GM19240 (cell line): ENCODE data around the gene NR2F1.

Source experiments
- DNase-seq: peaks from one replicate; pipeline ENCODE4 v3.0.0; 2011; ENCODE audit warnings: low spot score; ENCODE audit not compliant: insufficient read length

The NR2F1 gene

GRCh38 chr5:93590493-93590892 lies 7.5 kb downstream of the NR2F1 start:
- DNase-seq = no peak

DNA sequence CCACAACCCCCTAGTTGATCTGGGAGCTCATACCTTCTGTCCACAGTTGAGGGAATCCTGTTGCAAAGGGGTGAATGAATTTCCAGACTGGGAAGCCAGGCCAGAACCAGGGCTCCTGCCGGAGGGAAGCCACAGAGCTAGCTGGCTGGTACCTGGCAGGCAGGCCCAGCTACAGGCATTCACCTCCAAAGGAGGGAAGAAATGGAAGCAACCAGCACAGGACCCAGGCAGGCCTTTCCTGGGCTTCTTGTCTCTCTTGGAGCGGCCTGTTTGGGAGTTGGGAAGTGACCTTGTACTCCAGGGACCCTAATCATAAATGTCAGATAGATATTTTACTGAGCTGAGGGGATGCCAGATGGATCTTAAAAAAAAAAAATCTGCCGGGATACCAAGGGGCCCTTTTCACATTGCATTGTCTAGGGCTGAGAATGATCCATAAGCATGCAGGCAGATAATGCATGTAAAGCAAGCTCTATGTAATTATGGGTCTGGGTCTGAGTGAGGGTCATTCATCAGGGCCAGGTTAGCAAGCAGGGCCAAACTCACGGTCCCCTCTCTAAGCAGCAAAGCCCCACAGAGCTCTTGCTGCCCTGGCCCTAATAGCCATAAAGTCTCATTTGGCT lies 8.4 kb downstream of the NR2F1 start:
- no peak for DNase-seq

- no peak for DNase-seq
These were observed 9.9 kb downstream of the NR2F1 start for GRCh38 chr5:93592883-93593282.

GRCh38 chr5:93593476-93594131 lies 10.6 kb downstream of the NR2F1 start:
- no peak for DNase-seq

DNA sequence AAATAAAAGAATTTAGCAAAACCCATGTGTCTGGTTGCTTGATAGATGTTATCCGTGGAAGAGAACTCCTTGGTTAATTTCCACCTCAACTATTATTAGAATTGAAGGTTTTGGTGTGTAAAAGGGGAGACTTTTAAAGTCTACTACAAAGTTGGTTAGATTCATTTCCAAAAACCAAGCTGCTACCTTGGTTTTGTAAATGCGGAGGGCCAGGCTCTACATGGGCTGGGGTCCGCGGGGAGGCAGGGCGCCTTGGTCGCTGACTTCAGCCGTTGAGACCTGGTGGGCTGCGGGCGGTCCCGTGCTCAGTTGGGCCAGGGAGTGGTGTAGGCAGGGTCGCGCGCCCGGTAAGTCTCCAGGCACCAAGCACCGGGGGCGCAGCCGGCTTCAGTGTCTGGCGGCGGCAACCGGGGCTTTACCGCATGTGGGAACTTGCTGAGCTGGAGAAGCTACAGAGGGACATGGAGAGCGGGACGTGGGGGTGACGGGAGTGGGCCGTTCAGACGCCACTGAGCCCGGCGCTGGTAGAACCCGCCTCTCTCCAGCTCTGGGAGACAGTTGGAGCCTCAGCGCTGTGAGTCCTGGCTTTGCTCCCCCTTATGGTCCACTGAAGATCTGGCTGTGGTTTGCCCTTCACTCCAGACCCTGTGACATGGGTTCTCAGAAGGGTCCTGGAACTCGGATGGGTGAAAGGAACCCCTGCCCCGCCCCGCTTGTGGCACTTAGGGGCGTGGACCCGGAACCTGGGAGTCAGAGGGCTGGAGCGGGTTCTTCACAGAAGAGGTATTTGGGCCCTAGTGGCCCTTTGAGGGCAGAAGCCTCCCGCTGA lies 11.8 kb downstream of the NR2F1 start:
- DNase-seq = no peak

GRCh38 chr5:93595420-93596147 lies 12.6 kb downstream of the NR2F1 start:
- DNase-seq = no peak

DNA sequence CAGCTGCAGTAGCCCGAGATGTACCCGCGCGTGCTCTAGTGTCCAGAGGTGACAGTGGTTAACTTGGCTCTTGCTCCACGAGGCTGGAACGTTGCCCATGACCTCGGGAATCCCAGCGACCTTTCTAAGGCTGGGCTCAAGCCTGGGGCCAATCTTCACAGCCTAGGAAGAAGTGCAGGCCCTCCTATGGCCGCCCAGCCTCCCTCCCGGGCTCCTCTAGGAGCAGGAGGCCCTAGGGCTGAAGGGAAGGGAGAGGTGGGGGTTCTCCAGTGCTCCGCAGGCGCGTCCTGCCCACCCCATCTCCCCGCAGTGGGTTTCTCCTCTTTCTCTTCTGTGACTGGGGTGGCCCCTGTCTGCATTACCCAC lies 13.3 kb downstream of the NR2F1 start:
- DNase-seq = no peak

DNA sequence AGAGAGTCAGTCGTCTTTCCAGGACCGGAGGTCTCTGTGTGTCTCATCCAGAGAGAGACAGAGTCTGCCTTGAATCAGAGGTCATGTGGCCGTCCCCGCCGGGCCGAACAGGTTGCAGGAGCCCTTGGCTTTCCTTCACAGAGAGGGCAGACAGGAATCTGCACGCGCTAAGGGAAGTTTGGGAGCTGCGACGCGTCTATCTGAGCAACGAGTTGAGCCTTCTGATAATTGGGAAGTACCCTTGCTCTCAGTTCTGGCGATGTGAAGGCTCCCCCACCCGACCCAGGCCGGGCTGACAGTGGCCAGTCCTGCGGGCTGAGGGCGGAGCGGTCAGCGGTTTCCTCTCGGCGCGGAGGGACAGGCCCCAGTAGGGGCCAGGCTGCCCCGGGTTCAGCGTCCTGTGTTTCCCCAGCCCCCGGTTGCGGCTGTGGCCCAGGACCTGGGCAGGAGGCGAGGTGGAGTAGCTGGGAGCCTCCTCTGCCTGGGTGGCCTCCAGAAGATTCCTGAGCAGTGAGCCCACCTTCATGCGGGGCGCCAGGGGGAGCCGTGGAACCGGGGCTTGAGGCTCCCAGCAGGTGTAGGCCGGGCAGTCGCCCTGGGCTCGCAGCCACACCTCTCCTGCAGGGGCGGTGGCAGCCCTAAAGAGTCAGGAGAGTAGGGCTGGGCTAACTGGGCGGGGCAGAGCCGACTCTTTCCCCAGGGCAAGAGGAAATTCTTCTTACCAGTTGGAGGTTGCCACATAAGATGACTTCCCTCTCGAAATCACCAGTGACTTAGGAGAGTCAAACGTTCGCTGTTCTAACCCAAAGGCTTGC lies 13.9 kb downstream of the NR2F1 start:
- no peak for DNase-seq

GRCh38 chr5:93598091-93599000 lies 15.3 kb downstream of the NR2F1 start:
- no peak for DNase-seq

DNA sequence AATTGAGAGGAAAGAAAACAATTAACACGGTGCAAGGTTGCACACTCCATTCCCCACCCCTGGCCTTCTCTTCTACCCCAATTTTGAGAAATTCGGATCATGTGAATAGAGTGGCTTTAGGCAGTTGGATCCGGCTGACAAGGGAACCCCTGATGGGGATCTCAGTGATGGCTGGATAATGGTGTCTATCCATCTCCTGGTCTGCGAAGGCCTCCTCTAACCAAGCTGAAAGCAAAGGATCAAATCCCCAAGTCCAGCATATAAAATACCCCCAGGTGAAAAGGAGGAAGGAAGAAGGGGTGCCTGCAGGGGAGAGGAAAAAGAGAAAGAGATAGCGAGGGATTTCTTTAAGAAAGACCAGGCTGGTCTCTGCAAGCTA lies 16.0 kb downstream of the NR2F1 start:
- DNase-seq = no peak

GRCh38 chr5:93599399-93600120 lies 16.5 kb downstream of the NR2F1 start:
- no peak for DNase-seq

DNA sequence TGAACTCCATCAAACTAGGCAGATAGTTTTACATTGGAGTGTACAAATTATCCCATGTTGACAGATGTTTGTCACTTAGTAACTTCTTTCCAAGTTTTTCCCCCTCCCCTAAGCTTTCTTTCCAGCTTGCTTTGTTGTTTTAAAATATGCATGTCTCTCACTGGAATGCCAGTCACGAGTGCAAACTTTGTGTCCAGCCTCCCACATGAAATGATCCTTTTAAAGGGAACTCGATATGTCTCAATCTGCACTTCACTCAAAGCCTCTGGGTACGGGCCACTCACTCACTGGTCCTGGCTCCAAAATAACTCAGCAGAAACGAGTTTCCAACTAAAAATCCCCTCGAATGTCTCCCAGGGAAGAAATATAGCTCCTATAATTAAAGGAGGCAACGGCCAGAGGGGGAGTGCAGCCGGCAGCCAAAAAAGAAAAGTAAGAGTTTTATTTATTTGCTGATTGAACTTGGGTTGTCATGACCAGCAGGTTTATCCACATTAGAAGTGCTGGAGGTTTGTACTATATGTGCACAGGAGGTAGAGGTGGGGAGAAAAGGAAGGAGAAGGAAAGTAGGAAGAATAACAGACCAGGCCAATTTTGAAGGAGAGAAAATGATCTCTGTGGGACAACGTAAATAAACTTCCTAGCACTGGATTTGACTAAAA lies 17.5 kb downstream of the NR2F1 start:
- no peak for DNase-seq

DNA sequence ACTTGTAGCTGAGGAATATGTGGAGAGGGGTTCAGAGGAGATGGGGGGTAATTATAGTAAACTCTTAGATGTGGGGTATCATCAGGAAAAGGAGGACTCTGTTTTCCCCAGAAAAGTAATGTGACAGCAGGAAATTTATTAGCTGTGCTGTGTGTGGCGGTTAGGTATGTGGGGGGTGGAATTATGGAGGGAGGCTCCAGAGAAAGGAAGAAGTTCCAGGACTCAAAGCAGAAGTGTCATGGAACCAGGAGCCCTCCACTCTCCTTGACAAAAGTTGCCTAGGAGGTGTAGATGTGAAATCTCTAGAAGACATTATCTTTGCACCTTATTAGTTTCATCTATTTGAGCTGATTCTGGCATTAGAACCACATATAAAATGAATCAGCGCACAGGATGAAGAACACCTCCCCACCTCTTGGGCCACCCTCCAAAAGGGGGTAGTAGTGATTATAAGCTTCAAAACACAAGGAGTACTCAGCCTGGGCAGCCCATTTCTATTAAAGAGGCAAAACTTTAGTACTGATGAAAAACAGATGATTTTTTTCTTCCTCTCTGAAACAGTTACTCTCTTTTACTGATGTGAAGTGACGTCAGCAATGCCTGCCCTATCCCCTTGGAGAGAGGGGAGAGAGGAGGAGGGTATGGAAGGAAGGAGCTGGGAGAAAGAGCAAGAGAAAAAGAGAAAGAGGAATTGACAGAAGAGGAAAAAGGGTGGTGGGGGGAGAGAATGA lies 18.2 kb downstream of the NR2F1 start:
- no peak for DNase-seq

DNA sequence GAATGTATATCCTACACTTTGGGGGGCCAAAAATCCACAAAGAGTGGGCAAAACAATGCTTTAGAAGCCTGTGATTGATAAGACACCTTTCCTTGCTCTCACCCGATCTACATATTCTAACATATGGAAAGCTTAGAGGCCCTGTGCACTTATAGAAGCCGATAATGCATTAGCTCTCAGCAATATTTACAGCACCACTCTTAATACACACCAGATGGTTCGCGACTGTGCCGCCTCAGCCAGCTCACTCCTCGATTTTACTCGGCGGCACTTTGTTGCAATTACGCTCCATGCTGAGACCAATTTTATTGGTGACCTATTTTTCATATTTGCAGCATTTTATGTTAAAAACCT lies 18.8 kb downstream of the NR2F1 start:
- no peak for DNase-seq

DNA sequence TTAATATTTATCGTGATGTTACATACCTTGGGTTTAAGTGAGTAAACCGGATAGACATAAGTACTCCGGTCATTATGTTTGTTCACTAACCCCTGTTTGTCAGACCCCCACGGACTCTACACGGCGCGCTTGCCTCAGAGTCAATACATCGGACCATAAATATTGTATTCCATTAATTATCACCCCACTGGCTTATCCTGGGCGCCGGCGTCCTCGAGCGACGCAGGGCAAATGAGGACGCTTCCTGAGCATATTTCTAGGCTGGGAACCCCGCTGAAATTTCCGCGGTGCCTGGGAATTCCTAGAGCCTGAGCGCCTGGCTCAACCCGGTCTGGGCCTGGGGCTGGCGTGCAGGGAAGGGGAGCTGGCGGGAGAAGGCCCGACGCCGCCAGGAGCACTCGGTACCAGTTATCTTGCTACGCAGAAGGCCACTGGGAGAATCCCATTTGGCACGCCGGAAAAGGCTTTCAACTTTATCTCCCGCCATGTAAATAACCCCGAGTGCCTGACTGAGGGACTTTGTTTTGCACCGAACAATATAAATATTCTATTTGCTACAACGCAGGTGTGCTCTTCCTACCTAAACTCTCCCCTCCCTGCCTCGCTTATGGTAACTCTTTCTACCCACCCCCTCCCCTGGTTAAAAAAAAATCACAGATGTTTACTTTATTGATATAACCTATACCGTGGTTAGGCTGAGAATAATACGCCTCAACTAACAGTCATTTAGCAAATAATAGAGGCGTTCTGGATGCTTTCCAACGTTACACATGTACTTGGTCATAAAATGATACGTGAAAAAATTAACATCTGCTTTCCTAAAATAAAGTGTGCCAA lies 19.4 kb downstream of the NR2F1 start:
- no peak for DNase-seq

GRCh38 chr5:93603078-93603792 lies 20.2 kb downstream of the NR2F1 start:
- DNase-seq = no peak
